ENCODE measurements around the gene TMEM229B. TPM values are rescaled to one million over a fixed set of nuclear protein-coding genes. Genes with fewer than 3 reads are reported as not detected.

TMEM229B gene
- 10 to 100 TPM; 12.2 to 15.2 TPM for total RNA-seq

DNA sequence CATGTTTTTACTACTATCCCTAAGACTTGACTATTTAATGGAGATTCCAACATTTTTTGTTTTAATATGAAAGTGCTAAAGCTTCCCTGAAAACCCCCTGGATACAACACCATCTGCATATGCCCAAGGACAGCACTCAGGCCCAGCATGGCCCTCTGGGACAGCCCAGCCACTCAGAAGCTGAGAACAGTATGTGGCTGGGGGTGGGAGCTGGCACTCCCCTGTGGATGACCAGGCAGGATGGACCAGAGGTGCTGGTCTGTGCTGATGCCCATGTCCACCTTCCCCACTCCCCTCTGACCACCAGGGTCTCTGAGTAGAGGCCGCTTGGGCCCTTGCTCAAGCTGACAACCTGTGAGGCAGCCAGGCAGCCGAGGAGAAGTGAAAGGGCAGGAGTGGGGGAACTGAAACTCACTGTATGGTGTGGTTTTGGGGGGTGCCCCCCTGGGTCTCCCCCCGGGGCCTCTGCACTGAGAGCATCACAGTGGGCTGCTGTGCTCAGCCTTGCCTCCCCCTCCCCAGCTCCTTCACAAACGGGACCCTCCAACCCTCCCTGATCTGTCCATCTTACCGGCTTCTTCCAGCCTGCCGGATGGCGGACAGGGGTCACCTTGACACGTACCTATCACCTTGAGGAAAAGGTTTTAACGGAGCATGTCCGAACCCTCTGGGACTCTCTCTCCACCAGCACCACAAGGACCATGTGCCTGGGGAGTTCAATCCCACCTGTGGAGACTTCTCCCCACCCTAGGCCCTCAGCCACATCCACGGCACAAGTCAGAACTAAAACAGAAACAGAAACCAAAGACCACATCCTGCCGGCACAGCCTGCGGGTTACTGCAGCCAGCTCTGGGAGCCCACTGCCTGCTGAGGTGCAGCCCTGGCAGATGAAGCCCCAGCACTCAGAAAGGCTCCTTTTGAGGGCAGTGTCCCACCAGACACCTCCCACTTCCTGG is at the start of gene TMEM229B:
TSS of gene TMEM229B (minus strand) at position 785 of the 957 bp plus-strand sequence. CDS start 14,798 bp downstream, outside the sequence.

DNA sequence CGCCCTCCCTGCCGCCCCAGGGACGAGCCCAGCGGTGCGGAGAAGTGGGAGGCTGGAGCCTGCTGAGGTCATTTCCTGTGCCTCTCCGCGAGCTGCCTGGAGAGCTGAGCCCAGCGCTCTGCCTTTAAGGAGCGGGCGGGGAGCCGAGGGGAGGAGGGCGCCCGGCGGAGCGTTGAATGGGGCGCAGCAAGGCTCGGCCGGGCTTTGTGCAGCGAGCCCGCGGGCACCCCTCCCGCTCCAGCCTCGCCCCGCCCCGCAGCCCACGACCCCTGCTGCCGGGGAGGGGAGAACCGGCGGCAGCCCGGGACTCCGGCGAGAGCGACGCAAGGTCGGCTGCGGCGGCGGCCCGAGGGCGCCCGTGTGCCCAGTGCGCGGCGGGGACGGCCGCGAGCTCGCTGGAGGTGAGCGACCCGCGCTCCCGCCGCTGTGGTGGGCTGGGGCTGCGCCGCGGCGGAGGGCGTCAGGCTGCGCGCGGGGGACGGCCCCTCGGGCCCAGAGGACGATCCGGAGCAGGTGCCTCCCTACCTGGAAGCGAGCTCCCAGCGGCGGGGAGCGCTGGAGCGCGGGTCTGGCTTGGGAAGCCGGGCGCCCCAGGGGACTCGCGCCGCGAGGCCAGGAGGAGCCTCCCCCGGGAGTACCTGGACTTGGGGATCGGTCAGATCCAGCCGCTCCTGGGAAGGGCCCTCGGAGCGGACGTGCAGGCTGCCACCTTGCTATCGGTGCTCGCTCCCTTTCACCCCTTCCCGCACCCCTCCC is 44.7 kb upstream of the TMEM229B start, which contains the start of gene PLEKHH1:
TSS of gene PLEKHH1 (plus strand) at position 293 of the 756 bp plus-strand sequence. CDS start 8,578 bp downstream, outside the sequence.

Small RNAs within 50 kb of the gene (microRNA-seq; reads per million reads assigned to microRNA genes)
- not detected for gene MIR5694 (ENCODE audit: borderline microRNAs expressed, borderline replicate concordance)

Other genes with a start within 250 kb of the TMEM229B start
- gene PALS1, start 247.3 kb downstream of the TMEM229B start, total RNA-seq, result 1 to 10 TPM; 7.2 to 7.9 TPM
- gene ATP6V1D, start 128.9 kb downstream of the TMEM229B start, total RNA-seq, result 10 to 100 TPM; 38.1 to 42.8 TPM
- 10 to 100 TPM; 91.2 to 98.6 TPM for gene EIF2S1, start 128.4 kb downstream of the TMEM229B start, total RNA-seq
- under 1 TPM; 0.40 to 0.63 TPM for gene PLEK2, start 76.6 kb downstream of the TMEM229B start, total RNA-seq
- under 1 TPM; 0.53 to 0.77 TPM for gene PLEKHH1, start 44.6 kb upstream of the TMEM229B start, total RNA-seq
- 10 to 100 TPM; 18.0 to 18.6 TPM for gene PIGH, start 111.5 kb upstream of the TMEM229B start, total RNA-seq
- 1 to 10 TPM; 1.2 to 1.4 TPM for gene ARG2, start 131.2 kb upstream of the TMEM229B start, total RNA-seq
- gene VTI1B, start 185.9 kb upstream of the TMEM229B start, total RNA-seq, result 10 to 100 TPM; 58.4 to 64.1 TPM
- gene RDH11, start 207.0 kb upstream of the TMEM229B start, total RNA-seq, result 10 to 100 TPM; 45.0 to 48.5 TPM
- gene RDH12, start 213.2 kb upstream of the TMEM229B start, total RNA-seq, result not detected